Retinal pigment epithelial cell (primary cell): ENCODE results near the gene RANBP3.
"Not testable (repeated sequence)": the region's sequence is repeated elsewhere in the genome, so short reads cannot be mapped to it uniquely, and the experiment has no call there.

Experiments used
- DNase-seq: peaks from one replicate; pipeline ENCODE4 v3.0.0-alpha.2; 2010; ENCODE audit warnings: low read depth
- H3K4me3 ChIP-seq: 2 replicates; pipeline ENCODE4 v1.5.1; 2011; ENCODE audit warnings: mild to moderate bottlenecking, low read length, control low read depth, moderate library complexity
- TF ChIP-seq, protein P1 (sequence below): conservative IDR thresholded peaks from 2 replicates; pipeline ENCODE4 v1.5.1; 2011; ENCODE audit warnings: low read depth, low read length, control low read depth, inconsistent platforms

RANBP3 gene

DNA sequence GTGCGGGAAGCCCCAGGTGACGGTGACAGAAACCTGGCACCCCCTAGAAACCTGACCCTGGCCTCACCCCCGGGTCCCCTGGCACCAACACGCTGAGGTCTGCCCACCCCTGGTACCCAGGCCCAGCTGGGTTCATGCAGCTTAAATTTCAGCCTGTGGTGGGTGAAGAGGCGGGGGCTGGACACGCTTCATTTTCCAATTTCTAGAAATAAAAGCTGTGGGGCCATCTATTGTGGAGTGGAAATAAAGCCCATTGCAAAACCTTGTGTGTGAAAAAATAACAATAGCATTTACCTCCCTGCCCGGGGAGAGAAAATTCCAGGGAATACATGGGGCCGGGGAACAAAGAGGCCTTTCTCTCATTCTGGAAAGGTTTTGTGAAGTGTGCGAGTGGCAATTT, 100.1 kb downstream of the RANBP3 start:
- TF ChIP-seq, protein P1, sequence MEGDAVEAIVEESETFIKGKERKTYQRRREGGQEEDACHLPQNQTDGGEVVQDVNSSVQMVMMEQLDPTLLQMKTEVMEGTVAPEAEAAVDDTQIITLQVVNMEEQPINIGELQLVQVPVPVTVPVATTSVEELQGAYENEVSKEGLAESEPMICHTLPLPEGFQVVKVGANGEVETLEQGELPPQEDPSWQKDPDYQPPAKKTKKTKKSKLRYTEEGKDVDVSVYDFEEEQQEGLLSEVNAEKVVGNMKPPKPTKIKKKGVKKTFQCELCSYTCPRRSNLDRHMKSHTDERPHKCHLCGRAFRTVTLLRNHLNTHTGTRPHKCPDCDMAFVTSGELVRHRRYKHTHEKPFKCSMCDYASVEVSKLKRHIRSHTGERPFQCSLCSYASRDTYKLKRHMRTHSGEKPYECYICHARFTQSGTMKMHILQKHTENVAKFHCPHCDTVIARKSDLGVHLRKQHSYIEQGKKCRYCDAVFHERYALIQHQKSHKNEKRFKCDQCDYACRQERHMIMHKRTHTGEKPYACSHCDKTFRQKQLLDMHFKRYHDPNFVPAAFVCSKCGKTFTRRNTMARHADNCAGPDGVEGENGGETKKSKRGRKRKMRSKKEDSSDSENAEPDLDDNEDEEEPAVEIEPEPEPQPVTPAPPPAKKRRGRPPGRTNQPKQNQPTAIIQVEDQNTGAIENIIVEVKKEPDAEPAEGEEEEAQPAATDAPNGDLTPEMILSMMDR = no peak
- no peak for DNase-seq
- H3K4me3 ChIP-seq = no peak overlapping the region

DNA sequence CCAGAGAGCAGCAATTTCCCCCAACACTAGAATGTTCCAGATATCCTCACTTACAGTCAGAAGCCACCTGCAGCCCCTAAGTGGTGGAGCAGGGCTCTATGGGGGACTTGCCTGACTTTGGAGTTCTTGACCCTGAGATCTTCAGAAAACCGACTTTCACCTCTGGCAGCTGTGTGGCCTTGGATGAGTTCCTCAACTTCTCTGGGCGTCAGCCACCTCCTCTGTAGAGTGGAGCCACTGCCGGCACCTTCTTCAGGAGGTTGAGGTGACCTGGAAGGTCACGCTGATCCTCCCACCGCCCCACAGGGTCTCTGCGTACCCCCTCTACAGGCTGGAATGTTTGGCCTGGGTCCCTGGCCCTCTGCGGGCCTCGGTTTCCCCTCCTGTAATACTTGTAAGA, 100.5 kb downstream of the RANBP3 start:
- no peak for DNase-seq
- H3K4me3 ChIP-seq = no peak overlapping the region
- TF ChIP-seq, protein P1 = no peak

DNA sequence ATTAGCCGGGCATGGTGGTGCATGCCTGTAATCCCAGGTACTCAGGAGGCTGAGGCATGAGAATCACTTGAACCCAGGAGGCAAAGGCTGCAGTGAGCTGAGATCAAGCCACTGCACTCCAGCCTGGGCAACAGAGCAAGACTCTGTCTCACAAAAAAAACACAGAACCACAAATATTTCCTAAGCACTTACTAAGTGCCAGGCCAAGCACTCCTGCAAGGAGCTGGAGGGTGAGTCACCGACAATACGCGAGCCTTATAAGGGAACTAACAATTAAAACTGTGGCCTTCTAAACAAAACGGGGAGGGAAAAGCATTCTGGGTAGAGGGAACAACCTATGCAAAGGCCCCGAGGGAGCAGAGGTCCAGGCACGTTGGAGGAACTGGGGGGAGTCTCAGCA, 103.4 kb downstream of the RANBP3 start:
- not testable (repeated sequence) for H3K4me3 ChIP-seq, DNase-seq

DNA sequence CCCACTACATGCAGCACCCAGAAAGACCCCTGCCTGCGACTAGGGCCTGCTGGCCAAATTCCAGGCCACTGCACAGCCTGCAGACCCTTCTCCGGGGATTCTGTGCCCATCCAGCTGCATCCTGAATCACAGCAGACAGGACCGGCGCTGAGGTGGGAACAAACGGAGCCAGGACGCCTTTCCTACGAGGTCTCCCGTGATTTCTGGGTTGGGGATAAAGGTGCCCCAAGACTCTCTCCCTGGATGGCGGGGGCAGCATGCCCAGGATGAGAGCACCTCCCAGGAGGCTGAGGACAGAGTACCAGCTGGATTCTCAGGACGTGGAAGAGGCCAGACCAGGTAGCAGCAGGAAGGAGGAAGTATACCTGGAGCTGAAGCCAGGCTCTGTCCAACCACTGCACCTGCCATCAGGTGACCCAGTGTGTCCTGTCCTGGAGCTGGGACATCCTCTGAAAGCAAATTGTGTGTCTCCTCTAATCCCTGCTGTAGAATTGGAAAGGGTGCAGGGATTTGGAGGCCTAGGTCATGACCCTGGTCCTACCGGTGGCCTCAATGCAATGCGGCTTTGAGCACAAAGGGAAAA, 104.2 kb downstream of the RANBP3 start:
- no peak for DNase-seq
- TF ChIP-seq, protein P1 = no peak
- H3K4me3 ChIP-seq = no peak overlapping the region

DNA sequence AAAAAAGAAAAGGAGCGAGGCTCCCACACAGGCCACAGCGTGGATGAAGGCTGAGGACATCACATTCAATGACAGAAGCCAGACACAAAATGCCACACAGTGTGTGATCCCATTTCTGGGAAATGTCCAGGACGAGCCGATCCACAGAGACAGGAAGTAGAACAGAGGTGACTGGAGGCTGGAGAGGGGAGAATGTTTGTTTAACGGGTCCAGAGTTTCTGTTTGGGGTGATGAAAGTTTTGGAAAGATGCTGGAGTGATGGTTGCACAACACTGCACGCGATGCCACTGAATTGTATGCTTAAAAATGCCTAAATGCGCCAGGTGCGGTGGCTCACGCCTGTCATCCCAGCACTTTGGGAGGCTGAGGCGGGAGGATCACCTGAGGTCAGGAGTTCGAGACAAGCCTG, 107.0 kb downstream of the RANBP3 start:
- no peak overlapping the region for H3K4me3 ChIP-seq
- TF ChIP-seq, protein P1 = no peak
- DNase-seq = no peak

DNA sequence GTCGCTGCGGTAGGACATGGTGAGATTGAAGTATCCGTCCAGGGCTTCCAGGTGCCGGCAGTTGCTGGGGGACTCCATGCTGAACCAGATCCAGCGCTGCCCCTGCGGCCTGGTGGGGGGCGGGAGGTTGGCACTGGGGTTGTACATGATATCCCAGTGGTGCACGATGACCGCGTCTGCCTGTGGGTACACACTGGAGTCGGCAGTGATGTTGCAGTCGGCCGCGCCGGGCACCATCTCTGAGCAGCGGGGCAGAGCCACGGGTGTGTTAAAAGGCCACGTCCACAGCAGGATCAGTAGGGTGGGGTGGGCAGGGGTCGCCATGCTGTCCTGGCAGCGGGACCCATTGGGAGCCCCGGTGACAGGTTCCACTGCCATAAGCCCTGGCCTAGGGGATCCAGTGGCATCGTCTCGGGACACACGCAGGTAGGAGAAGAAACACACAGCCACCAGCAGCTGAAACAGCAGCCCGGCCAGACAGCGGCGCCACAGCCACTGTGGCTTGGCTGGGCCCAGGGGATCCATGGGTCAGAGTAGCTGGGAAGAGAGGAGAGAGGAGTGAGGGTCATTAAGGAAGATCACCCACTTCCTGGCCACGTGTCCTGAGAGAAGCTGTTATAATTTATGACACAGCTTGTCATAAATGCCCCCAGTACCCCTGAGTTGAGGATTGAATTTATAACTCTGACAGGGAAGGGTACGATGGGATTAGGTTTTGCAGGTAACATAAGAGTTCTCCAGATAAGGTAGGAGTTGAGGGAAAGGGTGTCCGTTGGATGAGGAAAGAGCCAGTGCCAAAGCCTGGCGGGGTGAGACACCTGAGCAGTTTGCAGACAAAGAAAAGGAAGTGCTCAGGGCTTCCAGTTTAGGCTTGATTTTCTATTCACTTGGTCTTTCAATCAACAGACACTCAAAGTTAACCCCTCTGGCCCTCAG, 110.5 kb downstream of the RANBP3 start:
- no peak overlapping the region for H3K4me3 ChIP-seq
- DNase-seq = no peak
- TF ChIP-seq, protein P1 = no peak
